ENCODE results near the gene FREM2.

GRCh38 chr13:38785490-38785889 lies 98.6 kb downstream of the FREM2 start:
- TF ChIP-seq TP53 (CRISPR knock-in tag; IDR thresholded peaks at IDR 0.05) (no peak), ESRRA (IDR thresholded peaks at IDR 0.05; ENCODE audit: borderline replicate concordance, low read length) (no peak), CEBPB (IDR thresholded peaks at IDR 0.05) (no peak), CTCF (IDR thresholded peaks at IDR 0.05) (no peak), CBX8 (IDR thresholded peaks at IDR 0.05) (no peak), POLR2A (IDR thresholded peaks at IDR 0.05; ENCODE audit: low read length) (no peak), BCL3 (IDR thresholded peaks at IDR 0.05) (no peak), HOXA7 (CRISPR knock-in tag; IDR thresholded peaks at IDR 0.05) (no peak), MYC (IDR thresholded peaks at IDR 0.05; ENCODE audit: borderline replicate concordance, low read length) (no peak), RAD21 (conservative IDR thresholded peaks at IDR 0.05 in 1 of 2, IDR thresholded peaks at IDR 0.05 in 1 of 2) (no peak), REST (IDR thresholded peaks at IDR 0.05) (no peak), GATA3 (IDR thresholded peaks at IDR 0.05; ENCODE audit: borderline replicate concordance) (no peak)
- TF ChIP-seq, protein P1, sequence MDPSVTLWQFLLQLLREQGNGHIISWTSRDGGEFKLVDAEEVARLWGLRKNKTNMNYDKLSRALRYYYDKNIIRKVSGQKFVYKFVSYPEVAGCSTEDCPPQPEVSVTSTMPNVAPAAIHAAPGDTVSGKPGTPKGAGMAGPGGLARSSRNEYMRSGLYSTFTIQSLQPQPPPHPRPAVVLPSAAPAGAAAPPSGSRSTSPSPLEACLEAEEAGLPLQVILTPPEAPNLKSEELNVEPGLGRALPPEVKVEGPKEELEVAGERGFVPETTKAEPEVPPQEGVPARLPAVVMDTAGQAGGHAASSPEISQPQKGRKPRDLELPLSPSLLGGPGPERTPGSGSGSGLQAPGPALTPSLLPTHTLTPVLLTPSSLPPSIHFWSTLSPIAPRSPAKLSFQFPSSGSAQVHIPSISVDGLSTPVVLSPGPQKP (IDR thresholded peaks at IDR 0.05; ENCODE audit: low read depth, low read length): no peak
- TF ChIP-seq, protein P2, sequence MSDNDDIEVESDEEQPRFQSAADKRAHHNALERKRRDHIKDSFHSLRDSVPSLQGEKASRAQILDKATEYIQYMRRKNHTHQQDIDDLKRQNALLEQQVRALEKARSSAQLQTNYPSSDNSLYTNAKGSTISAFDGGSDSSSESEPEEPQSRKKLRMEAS (IDR thresholded peaks at IDR 0.05): no peak
